Right atrium auricular region (tissue), 2 donors: ENCODE data around the gene ALDH3B2. TPM values are rescaled to one million over a fixed set of nuclear protein-coding genes. Genes with fewer than 3 reads are reported as not detected.

ENCODE experiments used
- DNase-seq: peaks from one replicate; pipeline ENCODE4 v3.0.0-alpha.2; 2019; ENCODE audit warnings: low spot score
- H3K27ac ChIP-seq, 2 donors: fragments of 200-600 bp; sonication (generic); 1 replicate in 1 of 2; 2 replicates in 1 of 2; pipeline ENCODE4 v1.5.1; 2016 to 2019
- H3K27me3 ChIP-seq, 2 donors: fragments of 200-600 bp; sonication (generic); one replicate each; pipeline versions ENCODE4 v1.5.1 to v1.6.0; 2017 to 2019
- H3K36me3 ChIP-seq: fragments of 200-600 bp; sonication (generic); one replicate; pipeline ENCODE4 v1.5.1; 2016
- H3K4me1 ChIP-seq, 2 donors: fragments of 200-600 bp; sonication (generic); one replicate each; pipeline versions ENCODE4 v1.5.1 to v1.6.0; 2017 to 2019
- H3K4me3 ChIP-seq, 2 donors: fragments of 200-600 bp; sonication (generic); 1 replicate in 1 of 2; 2 replicates in 1 of 2; pipeline ENCODE4 v1.5.1; 2017 to 2019; ENCODE audit warnings: mild to moderate bottlenecking in 1 of 2, moderate library complexity in 1 of 2
- H3K9me3 ChIP-seq, 2 donors: fragments of 200-600 bp; sonication (generic); one replicate each; pipeline ENCODE4 v1.5.1; 2019
- total RNA-seq, 2 donors: library from RNA; depleted of rRNA; stranded (reverse); fragments of >200 nt; gene quantifications; one replicate each; pipeline ENCODE4 v1.1.0, GENCODE V29; 2016
- TF ChIP-seq, protein P1 (sequence below), 2 donors: fragments of 200-600 bp; sonication (generic); IDR thresholded peaks; one replicate each; pipeline ENCODE4 v1.5.1; 2019; ENCODE audit warnings: antibody characterized with exemption in 2 of 2

ALDH3B2 gene
- total RNA-seq, 2 donors from 2014 or later: not detected

DNA sequence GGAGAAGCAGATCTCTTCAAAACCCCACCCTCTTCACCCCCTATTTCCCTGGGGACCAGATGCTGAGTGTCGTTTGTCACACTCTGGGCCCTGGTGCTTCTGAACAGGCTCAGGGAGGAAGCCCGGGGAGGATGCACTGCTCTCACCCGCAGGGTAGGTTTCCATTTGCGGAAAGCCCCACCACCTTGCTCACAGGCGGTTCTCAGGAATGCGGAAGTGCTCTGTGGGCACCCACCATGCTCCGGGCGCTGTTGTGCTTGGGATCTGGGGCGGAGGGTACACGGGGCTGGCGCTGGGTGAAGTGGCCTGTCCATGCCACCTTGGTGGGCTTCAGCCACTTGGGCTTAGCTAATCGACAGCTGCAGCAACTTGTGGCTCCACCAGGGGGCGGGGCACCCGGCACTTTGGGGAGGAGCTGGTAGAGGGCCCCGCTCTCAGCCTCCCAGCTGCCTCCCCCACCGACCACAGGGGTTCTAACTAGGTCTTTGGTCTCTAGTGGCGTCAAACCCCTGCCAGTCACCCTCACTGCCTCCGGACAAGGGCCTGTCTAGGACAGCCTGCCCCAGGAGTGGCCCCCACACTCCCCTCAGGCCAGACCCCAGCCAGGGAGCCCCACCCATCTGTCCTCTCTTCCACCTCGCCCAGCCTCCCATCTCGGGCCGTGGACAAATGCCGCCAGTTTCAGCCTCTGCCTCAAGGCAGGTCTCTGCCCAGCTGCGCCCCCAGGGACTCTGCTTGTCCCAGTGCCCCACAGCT is 60.3 kb downstream of the ALDH3B2 start:
- Histone ChIP-seq H3K27ac (peak overlapping the region; percentile 51 to 72), H3K4me3 (peak overlapping the region; percentile 20 to 49), H3K9me3 (no peaks in the 10 kb centered on the region), H3K4me1 (peaks cover 0 to 36% of the 10 kb centered on the region in 2 donors), H3K36me3 (peaks cover 39% of the 10 kb centered on the region), H3K27me3 (no peaks in the 10 kb centered on the region)
- no peak for DNase-seq
- TF ChIP-seq, protein P1, sequence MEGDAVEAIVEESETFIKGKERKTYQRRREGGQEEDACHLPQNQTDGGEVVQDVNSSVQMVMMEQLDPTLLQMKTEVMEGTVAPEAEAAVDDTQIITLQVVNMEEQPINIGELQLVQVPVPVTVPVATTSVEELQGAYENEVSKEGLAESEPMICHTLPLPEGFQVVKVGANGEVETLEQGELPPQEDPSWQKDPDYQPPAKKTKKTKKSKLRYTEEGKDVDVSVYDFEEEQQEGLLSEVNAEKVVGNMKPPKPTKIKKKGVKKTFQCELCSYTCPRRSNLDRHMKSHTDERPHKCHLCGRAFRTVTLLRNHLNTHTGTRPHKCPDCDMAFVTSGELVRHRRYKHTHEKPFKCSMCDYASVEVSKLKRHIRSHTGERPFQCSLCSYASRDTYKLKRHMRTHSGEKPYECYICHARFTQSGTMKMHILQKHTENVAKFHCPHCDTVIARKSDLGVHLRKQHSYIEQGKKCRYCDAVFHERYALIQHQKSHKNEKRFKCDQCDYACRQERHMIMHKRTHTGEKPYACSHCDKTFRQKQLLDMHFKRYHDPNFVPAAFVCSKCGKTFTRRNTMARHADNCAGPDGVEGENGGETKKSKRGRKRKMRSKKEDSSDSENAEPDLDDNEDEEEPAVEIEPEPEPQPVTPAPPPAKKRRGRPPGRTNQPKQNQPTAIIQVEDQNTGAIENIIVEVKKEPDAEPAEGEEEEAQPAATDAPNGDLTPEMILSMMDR (IDR thresholded peaks at IDR 0.05): peak; percentile 70 to 84

DNA sequence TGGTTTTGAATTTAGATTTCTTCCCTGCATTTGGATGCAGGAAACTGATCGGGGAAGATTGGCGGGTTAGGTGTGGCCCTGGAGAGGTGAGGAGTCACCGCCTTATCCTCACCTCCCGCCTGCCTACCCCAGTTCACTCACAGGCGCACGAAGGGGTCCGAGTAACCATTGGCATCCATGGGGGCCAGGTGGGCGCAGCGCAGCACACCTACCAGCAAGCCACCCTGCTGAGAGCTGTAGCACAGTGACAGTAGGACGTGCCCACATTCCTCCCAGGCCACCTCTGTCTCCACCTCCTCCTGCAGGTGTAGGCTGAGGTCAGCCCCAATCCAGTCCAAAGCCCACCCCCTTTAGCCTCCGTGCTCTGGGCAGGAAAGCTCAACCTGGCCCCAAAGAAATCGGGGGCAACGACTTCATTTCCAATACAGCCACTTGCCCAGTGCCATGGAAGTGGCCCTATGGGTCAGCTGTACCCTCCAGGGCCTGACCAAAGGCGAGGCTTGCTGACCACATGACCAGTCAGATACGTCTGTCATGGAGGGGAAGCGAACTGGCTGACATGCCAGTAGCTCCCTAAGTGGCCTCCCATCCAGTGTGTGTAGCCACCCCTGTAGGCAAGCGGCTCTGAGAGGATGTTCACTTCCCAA is 61.0 kb downstream of the ALDH3B2 start:
- TF ChIP-seq, protein P1 (IDR thresholded peaks at IDR 0.05): no peak

DNA sequence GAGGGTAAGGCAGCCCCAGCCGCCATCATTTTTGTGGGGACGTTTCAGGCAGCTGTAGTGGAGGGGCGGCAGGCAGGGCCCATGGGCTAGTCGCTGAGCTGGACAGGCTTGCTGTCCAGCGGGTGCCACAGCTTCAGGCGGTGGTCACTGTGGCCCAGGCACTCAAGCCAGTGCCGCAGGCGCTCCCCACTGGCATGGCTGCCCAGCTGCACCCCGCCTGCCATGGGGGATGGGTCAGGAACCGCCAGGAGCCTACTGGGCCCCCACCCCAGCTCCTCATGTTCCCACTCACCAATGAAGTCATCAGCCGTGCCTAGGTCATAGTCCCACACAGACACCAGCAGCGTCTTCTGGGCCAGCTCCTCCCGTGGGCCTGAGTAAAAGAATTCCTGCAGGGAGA is 61.7 kb downstream of the ALDH3B2 start:
- no peak overlapping the region for H3K27ac ChIP-seq
- no peak for DNase-seq
- no peak overlapping the region for H3K4me3 ChIP-seq
- TF ChIP-seq, protein P1 (IDR thresholded peaks at IDR 0.05): no peak
- H3K27me3 ChIP-seq: no peaks in the 10 kb centered on the region
- H3K36me3 ChIP-seq: peaks cover 46% of the 10 kb centered on the region
- no peaks in the 10 kb centered on the region for H3K9me3 ChIP-seq
- H3K4me1 ChIP-seq: peaks cover 0 to 45% of the 10 kb centered on the region in 2 donors

More for the DNA sequence above, 61.0 kb downstream of the ALDH3B2 start:
- DNase-seq: no peak
- peaks cover 0 to 38% of the 10 kb centered on the region in 2 donors for H3K4me1 ChIP-seq
- peak overlapping the region; percentile 51 to 72 for H3K27ac ChIP-seq
- H3K36me3 ChIP-seq: peaks cover 46% of the 10 kb centered on the region
- no peaks in the 10 kb centered on the region for H3K27me3 ChIP-seq
- H3K9me3 ChIP-seq: no peaks in the 10 kb centered on the region
- peak overlapping the region in 1 of 2 donors; percentile 49 for H3K4me3 ChIP-seq

Other genes starting within 250 kb of the ALDH3B2 start
- 10 to 100 TPM; 35.5 to 44.6 TPM for gene RPS6KB2, start 246.1 kb downstream of the ALDH3B2 start, total RNA-seq
- gene PTPRCAP, start 236.9 kb downstream of the ALDH3B2 start, total RNA-seq: 1 to 10 TPM; 1.9 to 2.8 TPM
- gene CORO1B, start 231.1 kb downstream of the ALDH3B2 start, total RNA-seq: 10 to 100 TPM; 16.0 to 25.5 TPM
- gene GPR152, start 221.9 kb downstream of the ALDH3B2 start, total RNA-seq: not detected
- gene CABP4, start 219.3 kb downstream of the ALDH3B2 start, total RNA-seq: 1 to 10 TPM in 1 of 2 donors, not detected in 1; 1.3 TPM
- gene TMEM134, start 205.4 kb downstream of the ALDH3B2 start, total RNA-seq: 100 to 1,000 TPM in 1 of 2 donors, 10 to 100 TPM in 1; 74.4 to 140 TPM
- gene AIP, start 191.6 kb downstream of the ALDH3B2 start, total RNA-seq: 10 to 100 TPM; 49.2 to 78.0 TPM
- gene PITPNM1, start 169.3 kb downstream of the ALDH3B2 start, total RNA-seq: 10 to 100 TPM; 10.7 to 30.7 TPM
- gene CDK2AP2, start 166.5 kb downstream of the ALDH3B2 start, total RNA-seq: 10 to 100 TPM; 49.1 to 70.0 TPM
- gene CABP2, start 151.2 kb downstream of the ALDH3B2 start, total RNA-seq: not detected
- 100 to 1,000 TPM; 249 to 944 TPM for gene GSTP1, start 90.8 kb downstream of the ALDH3B2 start, total RNA-seq
- gene NDUFV1, start 67.7 kb downstream of the ALDH3B2 start, total RNA-seq: 100 to 1,000 TPM; 424 to 522 TPM
- 10 to 100 TPM; 29.8 to 78.6 TPM for gene NUDT8, start 44.7 kb downstream of the ALDH3B2 start, total RNA-seq
- gene TBX10, start 34.9 kb downstream of the ALDH3B2 start, total RNA-seq: not detected
- gene ACY3, start 23.9 kb downstream of the ALDH3B2 start, total RNA-seq: not detected